Mammary epithelial cell (primary cell): ENCODE measurements around the gene INTS3.

ENCODE experiments used
- EZH2 ChIP-seq: IDR thresholded peaks from 2 replicates; pipeline ENCODE4 v1.6.1; 2012; ENCODE audit warnings: low read length, inconsistent platforms, borderline replicate concordance
- TF ChIP-seq, protein P1 (sequence below), 2 donors: IDR thresholded peaks in 1 of 2; conservative IDR thresholded peaks in 1 of 2; 2 replicates each; pipeline ENCODE4 v1.5.1; 2011 to 2012; ENCODE audit warnings: inconsistent platforms in 2 of 2, low read length in 2 of 2, mild to moderate bottlenecking in 2 of 2, control low read depth in 1 of 2, low read depth in 1 of 2; ENCODE audit not compliant: insufficient read depth in 1 of 2; ENCODE audit errors: extremely low read depth in 1 of 2

DNA sequence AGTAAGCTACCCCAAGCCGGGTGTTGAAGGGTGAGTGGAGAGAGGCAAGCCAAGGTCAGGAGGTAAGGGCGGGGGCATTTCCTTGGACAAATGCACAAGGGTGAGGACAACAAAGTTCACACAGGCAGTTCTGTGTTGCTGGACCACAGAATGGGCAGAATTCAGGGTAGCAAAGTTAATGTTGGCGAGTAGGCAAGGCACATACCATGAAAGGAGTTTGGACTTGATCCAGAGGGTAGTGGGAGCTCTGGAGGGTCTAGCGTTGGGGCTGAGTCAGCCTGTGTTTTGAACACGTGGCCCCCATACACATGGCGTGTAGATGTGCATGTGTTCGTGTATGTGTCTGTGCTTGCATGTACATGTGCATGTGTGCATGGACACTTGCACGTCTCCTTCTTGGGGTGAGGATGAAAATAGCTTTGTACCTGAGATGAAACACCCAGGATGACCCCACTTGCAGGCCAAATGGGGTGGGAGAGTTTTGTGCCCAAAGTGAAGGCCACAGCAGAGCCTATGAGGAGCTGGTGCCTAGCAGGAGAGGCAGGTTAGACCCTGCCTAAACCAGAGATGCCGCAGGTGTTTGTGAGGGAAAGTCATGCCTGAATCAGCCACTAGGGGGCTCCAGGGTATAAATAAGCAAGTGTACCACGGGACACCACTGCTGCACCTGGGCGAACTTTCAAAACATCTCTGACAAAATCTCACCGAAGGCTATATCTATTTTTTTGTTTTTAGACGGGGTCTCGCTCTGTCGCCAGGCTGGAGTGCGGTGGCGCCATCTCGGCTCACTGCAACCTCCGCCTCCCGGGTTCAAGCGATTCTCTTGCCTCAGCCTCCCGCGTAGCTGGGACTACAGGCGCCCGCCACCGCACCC, 69.2 kb downstream of the INTS3 start:
- no peak for TF ChIP-seq EZH2
- TF ChIP-seq, protein P1, sequence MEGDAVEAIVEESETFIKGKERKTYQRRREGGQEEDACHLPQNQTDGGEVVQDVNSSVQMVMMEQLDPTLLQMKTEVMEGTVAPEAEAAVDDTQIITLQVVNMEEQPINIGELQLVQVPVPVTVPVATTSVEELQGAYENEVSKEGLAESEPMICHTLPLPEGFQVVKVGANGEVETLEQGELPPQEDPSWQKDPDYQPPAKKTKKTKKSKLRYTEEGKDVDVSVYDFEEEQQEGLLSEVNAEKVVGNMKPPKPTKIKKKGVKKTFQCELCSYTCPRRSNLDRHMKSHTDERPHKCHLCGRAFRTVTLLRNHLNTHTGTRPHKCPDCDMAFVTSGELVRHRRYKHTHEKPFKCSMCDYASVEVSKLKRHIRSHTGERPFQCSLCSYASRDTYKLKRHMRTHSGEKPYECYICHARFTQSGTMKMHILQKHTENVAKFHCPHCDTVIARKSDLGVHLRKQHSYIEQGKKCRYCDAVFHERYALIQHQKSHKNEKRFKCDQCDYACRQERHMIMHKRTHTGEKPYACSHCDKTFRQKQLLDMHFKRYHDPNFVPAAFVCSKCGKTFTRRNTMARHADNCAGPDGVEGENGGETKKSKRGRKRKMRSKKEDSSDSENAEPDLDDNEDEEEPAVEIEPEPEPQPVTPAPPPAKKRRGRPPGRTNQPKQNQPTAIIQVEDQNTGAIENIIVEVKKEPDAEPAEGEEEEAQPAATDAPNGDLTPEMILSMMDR (conservative IDR thresholded peaks at IDR 0.05 in 1 of 2, IDR thresholded peaks at IDR 0.05 in 1 of 2; ENCODE audit: extremely low read depth in 1 of 2, insufficient read depth in 1 of 2, low read depth in 1 of 2, low read length in 2 of 2) = peak; percentile 88 to 90
